SJSA1 (cell line): ENCODE measurements around the gene FLYWCH1. TPM values are rescaled to one million over a fixed set of nuclear protein-coding genes. Genes with fewer than 3 reads are reported as not detected.

Experiments used
- DNase-seq, 2 experiments: peaks; one replicate each; pipeline ENCODE4 v3.0.0-alpha.2; 2015 to 2020; ENCODE audit warnings: low spot score in 2 of 2, low read depth in 1 of 2
- H3K27ac ChIP-seq: fragments of 250-450 bp; sonication (Bioruptor Pico); 2 replicates; pipeline ENCODE4 v1.5.1; 2020; ENCODE audit warnings: mild to moderate bottlenecking, moderate library complexity
- H3K27me3 ChIP-seq: fragments of 250-450 bp; sonication (Bioruptor Pico); replicated peaks from 2 replicates; pipeline ENCODE4 v1.5.1; 2020; ENCODE audit warnings: mild to moderate bottlenecking, moderate library complexity
- H3K36me3 ChIP-seq: fragments of 250-450 bp; sonication (Bioruptor Pico); 2 replicates; pipeline ENCODE4 v1.5.1; 2020; ENCODE audit warnings: mild to moderate bottlenecking
- H3K4me1 ChIP-seq: fragments of 250-450 bp; sonication (Bioruptor Pico); replicated peaks from 2 replicates; pipeline ENCODE4 v1.6.1; 2021; ENCODE audit warnings: mild to moderate bottlenecking
- H3K4me3 ChIP-seq: fragments of 250-450 bp; sonication (Bioruptor Pico); 2 replicates; pipeline ENCODE4 v1.5.1; 2020; ENCODE audit warnings: mild to moderate bottlenecking
- H3K9me3 ChIP-seq: fragments of 250-450 bp; sonication (Bioruptor Pico); replicated peaks from 2 replicates; pipeline ENCODE4 v1.5.1; 2020; ENCODE audit warnings: mild to moderate bottlenecking
- total RNA-seq: library from RNA; depleted of rRNA; stranded (reverse); fragments of >200 nt; shearing (Covaris generic); gene quantifications from 2 replicates; pipeline ENCODE4 v1.2.3, GENCODE V29; 2014

The FLYWCH1 gene
- total RNA-seq, 1 experiment from 2014 or later = 14.7 TPM

- Histone ChIP-seq H3K27me3 (peaks cover 28% of the 10 kb centered on the region), H3K9me3 (no peaks in the 10 kb centered on the region; the same call in 1 of the 2 replicates), H3K36me3 (peaks cover 32% of the 10 kb centered on the region), H3K4me1 (peaks cover 41% of the 10 kb centered on the region), H3K27ac (no peak overlapping the region), H3K4me3 (no peak overlapping the region)
- no peak for DNase-seq
These were observed 56.0 kb downstream of the FLYWCH1 start for GRCh38 chr16:2967721-2968161.

GRCh38 chr16:2968368-2968737 is 56.6 kb downstream of the FLYWCH1 start:
- Histone ChIP-seq H3K9me3 (no peaks in the 10 kb centered on the region; the same call in 1 of the 2 replicates), H3K4me1 (peaks cover 41% of the 10 kb centered on the region), H3K27ac (no peak overlapping the region), H3K36me3 (peaks cover 38% of the 10 kb centered on the region), H3K4me3 (peak overlapping the region; percentile 86), H3K27me3 (peaks cover 22% of the 10 kb centered on the region)
- DNase-seq = no peak

- Histone ChIP-seq H3K27me3 (peaks cover 16% of the 10 kb centered on the region), H3K27ac (peak within 1 kb of the TSS; percentile 18), H3K4me1 (peaks cover 37% of the 10 kb centered on the region), H3K4me3 (peak within 1 kb of the TSS; percentile 86), H3K9me3 (no peaks in the 10 kb centered on the region; the same call in 1 of the 2 replicates), H3K36me3 (peaks cover 44% of the 10 kb centered on the region)
- peak; percentile 88 to 96 for DNase-seq
These were observed 57.2 kb downstream of the FLYWCH1 start, which contains the start of gene PAQR4 for GRCh38 chr16:2968738-2969544. PAQR4 (plus strand) TSS chr16:2969348; CDS start chr16:2969675, 327 bp downstream.

- Histone ChIP-seq H3K27me3 (peaks cover 7% of the 10 kb centered on the region), H3K4me3 (peak overlapping the region; percentile 86), H3K4me1 (peaks cover 28% of the 10 kb centered on the region), H3K27ac (peak overlapping the region; percentile 18), H3K36me3 (peaks cover 53% of the 10 kb centered on the region), H3K9me3 (no peaks in the 10 kb centered on the region; the same call in 1 of the 2 replicates)
- DNase-seq = peak; percentile 84 to 88
These were observed 58.1 kb downstream of the FLYWCH1 start for GRCh38 chr16:2969545-2970521.

- H3K27me3 ChIP-seq = peaks cover 1% of the 10 kb centered on the region; the same call in 1 of the 2 replicates
- H3K27ac ChIP-seq = no peak overlapping the region
- H3K9me3 ChIP-seq = no peaks in the 10 kb centered on the region; the same call in 1 of the 2 replicates
- H3K4me3 ChIP-seq = peak overlapping the region; percentile 86
- H3K4me1 ChIP-seq = peaks cover 27% of the 10 kb centered on the region
- DNase-seq = no peak
- H3K36me3 ChIP-seq = peaks cover 60% of the 10 kb centered on the region
These were observed 58.8 kb downstream of the FLYWCH1 start for GRCh38 chr16:2970563-2970962.

- no peaks in the 10 kb centered on the region; the same call in 1 of the 2 replicates for H3K9me3 ChIP-seq
- H3K27ac ChIP-seq = no peak overlapping the region
- no peak overlapping the region for H3K4me3 ChIP-seq
- no peaks in the 10 kb centered on the region for H3K27me3 ChIP-seq
- peaks cover 27% of the 10 kb centered on the region for H3K4me1 ChIP-seq
- no peak for DNase-seq
- peaks cover 68% of the 10 kb centered on the region for H3K36me3 ChIP-seq
These were observed 59.6 kb downstream of the FLYWCH1 start for GRCh38 chr16:2971134-2971984.

- Histone ChIP-seq H3K36me3 (peaks cover 77% of the 10 kb centered on the region), H3K27ac (no peak overlapping the region), H3K27me3 (no peaks in the 10 kb centered on the region), H3K4me1 (peaks cover 27% of the 10 kb centered on the region), H3K9me3 (no peaks in the 10 kb centered on the region; the same call in 1 of the 2 replicates), H3K4me3 (no peak overlapping the region)
- no peak for DNase-seq
These were observed 60.5 kb downstream of the FLYWCH1 start for GRCh38 chr16:2971985-2972784.

GRCh38 chr16:2973093-2973492 is 61.4 kb downstream of the FLYWCH1 start:
- Histone ChIP-seq H3K36me3 (peaks cover 86% of the 10 kb centered on the region), H3K9me3 (no peaks in the 10 kb centered on the region; the same call in 1 of the 2 replicates), H3K27ac (no peak overlapping the region), H3K4me3 (no peak overlapping the region), H3K27me3 (no peaks in the 10 kb centered on the region), H3K4me1 (peaks cover 27% of the 10 kb centered on the region)
- DNase-seq = no peak

GRCh38 chr16:2973605-2974318 is 62.0 kb downstream of the FLYWCH1 start:
- H3K4me3 ChIP-seq = no peak overlapping the region
- peaks cover 90% of the 10 kb centered on the region for H3K36me3 ChIP-seq
- H3K27ac ChIP-seq = no peak overlapping the region
- H3K27me3 ChIP-seq = no peaks in the 10 kb centered on the region
- no peak for DNase-seq
- no peaks in the 10 kb centered on the region; the same call in 1 of the 2 replicates for H3K9me3 ChIP-seq
- peaks cover 23% of the 10 kb centered on the region for H3K4me1 ChIP-seq

GRCh38 chr16:2974319-2975056 is 62.8 kb downstream of the FLYWCH1 start:
- Histone ChIP-seq H3K27me3 (no peaks in the 10 kb centered on the region), H3K4me3 (no peak overlapping the region), H3K4me1 (peaks cover 23% of the 10 kb centered on the region), H3K27ac (no peak overlapping the region), H3K36me3 (peaks cover 92% of the 10 kb centered on the region), H3K9me3 (no peaks in the 10 kb centered on the region)
- DNase-seq = no peak

GRCh38 chr16:2975161-2975795 is 63.5 kb downstream of the FLYWCH1 start:
- Histone ChIP-seq H3K4me1 (peaks cover 22% of the 10 kb centered on the region), H3K4me3 (no peak overlapping the region), H3K9me3 (no peaks in the 10 kb centered on the region), H3K36me3 (peaks cover 93% of the 10 kb centered on the region), H3K27ac (no peak overlapping the region), H3K27me3 (no peaks in the 10 kb centered on the region)
- no peak for DNase-seq
